Activated CD8-positive, alpha-beta memory T cell treated with anti-CD3 and anti-CD28 coated beads, Interleukin-2, amount 50 U/mL, for 24 hours (primary cell): ENCODE measurements around the gene NAP1L2.
"Not testable (repeated sequence)": the region's sequence is repeated elsewhere in the genome, so short reads cannot be mapped to it uniquely, and the experiment has no call there.

Source experiments
- DNase-seq: peaks from one replicate; pipeline ENCODE4 v3.0.0-alpha.2; 2020; ENCODE audit errors: extremely low read depth

The NAP1L2 gene, protein sequence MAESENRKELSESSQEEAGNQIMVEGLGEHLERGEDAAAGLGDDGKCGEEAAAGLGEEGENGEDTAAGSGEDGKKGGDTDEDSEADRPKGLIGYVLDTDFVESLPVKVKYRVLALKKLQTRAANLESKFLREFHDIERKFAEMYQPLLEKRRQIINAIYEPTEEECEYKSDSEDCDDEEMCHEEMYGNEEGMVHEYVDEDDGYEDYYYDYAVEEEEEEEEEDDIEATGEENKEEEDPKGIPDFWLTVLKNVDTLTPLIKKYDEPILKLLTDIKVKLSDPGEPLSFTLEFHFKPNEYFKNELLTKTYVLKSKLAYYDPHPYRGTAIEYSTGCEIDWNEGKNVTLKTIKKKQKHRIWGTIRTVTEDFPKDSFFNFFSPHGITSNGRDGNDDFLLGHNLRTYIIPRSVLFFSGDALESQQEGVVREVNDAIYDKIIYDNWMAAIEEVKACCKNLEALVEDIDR

DNA sequence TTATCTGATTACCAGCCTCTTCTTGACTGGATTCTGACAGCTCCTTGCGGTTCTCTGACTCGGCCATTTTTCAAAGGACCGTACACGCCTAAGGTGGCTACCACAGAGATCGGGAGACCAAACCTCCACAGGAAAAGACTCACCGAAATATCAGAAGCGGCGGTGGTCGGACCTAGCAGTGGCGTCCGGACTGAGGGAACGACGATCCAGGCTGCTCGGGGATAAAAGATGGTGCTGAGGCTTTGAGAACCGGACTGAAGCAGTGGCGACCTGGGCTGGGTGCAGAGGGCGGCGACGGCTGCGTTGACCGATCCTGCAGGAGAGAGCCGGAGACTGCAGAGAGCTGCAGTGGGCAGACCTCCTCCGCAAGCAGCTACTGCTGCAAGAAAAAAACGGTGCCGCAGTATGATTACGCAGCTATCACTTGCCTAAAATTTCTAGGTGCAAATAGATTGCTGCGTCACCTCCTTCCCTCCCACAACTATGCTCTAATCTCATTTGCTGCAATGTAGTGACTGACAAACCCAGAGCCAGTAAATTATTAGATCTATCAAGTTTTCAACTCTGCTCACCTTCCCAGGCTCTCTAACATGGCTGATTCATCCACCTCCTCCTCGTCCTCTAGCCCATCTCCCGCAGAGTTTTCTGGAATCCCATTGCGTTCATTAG is at the start of gene NAP1L2:
Gene NAP1L2 (minus strand): TSS at position 426 of the 669 bp plus-strand sequence. CDS start 359 bp downstream, at position 67.
- peak; percentile 4 for DNase-seq

DNA sequence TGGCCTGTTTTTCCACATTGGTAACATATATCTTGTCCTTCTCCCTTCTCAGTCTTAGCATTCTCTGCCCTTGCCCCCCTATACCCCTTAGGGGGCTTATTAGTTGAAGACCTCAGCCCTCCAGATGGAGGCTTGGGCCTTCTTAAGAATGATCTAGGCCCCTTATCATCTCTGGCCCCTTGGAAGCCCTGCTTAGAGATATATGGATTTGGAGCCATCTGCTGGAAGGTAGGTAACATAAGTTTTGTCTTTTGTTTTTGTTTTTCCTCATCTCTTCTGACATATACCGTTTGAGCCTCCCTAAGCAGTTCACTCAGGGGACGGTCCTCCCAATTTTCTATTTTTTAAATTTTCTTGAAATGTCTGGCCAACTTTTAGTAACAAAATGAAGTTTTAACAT is 48.3 kb upstream of the NAP1L2 start:
- DNase-seq, result no peak

DNA sequence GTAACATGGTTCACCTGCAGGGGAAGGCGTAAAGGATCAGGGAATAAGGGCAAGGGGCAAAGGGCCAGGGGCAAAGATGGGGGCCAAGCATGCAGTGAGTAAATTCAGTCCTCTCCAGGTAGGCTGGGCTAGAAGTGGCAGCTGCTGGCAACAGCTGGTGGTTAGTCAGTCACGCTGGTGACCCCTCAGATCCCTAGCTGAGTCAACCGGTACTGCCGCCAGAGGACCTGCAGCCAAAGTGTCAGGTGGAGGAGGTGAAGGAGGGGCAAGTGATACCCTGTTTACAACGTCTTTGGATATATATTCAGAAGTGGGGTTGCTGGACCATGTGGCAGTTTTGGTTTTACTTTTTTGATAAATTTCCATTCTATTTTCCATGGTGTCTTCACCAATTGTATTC is 24.6 kb upstream of the NAP1L2 start:
- DNase-seq, result no peak

DNA sequence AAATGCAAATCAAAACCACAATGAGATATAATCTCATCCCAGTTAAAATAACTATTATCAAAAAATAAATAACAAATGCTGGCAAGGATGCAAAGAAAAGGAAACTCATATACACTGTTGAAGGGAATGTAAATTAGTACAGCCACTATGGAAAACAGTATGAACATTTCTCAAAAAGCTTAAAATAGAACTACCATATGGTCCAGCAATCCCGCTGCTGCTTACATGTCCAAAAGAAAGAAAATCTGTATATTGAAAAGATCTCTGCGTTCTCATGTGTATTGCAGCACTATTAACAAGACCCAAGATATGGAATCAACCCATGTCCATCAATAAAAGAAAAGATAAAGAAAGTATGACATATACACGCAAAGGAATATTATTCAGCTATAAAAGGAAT is 3.0 kb upstream of the NAP1L2 start:
- DNase-seq, result no peak

DNA sequence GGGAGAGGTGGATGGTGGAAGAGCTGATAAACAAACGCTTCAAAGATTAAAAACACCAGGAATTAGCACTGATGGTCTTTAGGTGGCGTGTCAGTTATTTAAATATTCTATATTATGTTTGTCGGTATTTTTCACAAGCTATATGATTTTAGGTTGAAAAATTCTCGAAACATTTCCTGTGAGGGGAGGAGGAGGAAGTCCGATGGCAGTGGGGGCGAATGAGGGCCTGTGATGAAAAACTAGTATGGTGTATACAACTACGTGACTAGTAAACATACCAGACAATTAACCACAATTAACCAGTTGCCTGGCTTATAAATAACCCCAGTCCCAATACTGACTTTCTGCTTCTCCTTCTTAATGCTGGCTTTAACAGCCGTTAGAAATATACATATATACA is 595 bp upstream of the NAP1L2 start:
- no peak for DNase-seq

DNA sequence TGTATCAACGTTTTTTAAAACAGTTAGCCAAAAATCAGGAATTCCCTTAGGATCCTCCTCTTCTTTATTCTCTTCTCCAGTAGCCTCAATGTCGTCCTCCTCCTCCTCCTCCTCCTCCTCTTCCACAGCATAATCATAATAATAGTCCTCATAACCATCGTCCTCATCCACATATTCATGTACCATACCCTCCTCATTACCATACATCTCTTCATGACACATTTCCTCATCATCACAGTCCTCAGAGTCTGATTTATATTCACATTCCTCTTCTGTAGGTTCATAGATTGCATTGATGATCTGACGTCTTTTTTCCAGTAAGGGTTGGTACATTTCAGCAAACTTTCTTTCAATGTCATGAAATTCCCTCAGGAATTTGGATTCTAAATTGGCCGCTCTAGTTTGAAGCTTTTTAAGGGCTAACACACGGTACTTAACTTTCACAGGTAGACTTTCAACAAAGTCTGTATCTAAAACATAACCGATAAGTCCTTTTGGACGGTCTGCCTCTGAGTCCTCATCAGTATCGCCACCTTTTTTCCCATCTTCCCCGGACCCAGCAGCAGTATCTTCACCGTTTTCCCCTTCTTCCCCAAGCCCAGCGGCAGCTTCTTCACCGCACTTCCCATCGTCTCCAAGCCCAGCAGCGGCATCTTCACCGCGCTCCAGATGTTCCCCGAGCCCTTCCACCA is 771 bp downstream of the NAP1L2 start:
- no peak for DNase-seq

DNA sequence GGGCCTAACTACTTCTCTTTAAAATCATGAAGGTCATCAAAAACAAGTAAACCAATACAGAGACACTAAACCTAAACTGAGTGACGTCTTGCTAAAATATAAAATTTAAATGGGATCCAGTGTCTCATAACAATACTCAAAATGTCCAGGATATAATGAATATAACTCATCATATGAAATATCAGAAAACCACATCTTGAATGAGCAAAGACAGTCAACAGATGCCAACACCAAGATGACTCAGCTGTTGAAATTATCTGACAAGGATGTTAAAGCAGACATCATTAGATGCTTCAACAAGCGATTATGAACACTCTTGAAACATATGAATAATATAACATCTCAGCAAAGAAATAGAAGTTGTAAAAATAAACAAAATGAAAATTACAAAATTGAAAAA is 8.3 kb downstream of the NAP1L2 start:
- no peak for DNase-seq

DNA sequence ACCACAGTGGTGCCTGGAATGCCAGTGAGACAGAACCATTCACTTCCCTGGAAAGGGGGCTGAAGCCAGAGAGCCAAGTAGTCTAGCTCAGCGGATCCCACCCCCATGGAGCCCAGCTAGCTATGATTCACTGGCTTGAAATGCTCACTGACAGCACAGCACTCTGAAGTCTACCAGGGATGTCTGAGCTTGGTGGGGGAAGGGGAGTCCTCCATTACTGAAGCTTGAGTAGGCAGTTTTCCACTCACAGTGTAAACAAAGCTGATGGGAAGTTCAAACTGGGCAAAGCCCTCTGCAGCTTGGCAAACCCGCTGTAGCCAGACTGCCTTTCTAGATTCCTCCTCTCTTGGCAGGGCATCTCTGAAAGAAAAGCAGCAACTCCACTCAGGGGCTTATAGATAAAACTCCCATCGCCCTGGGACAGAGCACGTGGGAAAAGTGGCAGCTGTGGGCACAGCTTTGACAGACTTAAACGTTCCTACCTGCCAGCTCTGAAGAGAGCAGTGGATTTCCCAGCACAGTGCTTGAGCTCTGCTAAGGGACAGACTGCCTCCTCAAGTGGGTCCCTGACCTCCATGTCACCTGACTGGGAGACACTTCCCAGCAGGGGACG is 32.0 kb downstream of the NAP1L2 start:
- no peak for DNase-seq

DNA sequence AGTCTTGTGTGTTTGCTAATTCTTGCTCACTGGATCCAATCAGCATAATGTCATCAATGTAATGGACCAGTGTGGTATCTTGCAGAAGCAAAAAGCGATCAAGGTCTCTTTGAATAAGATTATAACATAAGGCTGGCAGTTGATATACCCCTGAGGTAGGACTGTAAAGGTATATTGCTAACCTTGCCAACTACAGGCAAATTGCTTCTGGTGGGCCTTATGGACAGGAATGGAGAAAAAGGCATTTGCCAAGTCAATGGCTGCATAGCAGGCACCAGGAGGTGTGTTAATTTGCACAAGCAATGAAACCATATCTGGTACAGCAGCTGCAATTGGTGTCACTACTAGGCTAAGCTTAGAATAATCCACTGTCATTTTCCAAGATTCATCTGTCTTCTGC is 45.7 kb downstream of the NAP1L2 start:
- not testable (repeated sequence) for DNase-seq
